HG03039 (cell line): Measurements from ENCODE around the gene IDI2.
"Not testable (repeated sequence)": the region's sequence is repeated elsewhere in the genome, so short reads cannot be mapped to it uniquely, and the experiment has no call there.

ENCODE experiments used
- ATAC-seq: cut with Tn5 transposase; IDR thresholded peaks from one replicate; pipeline ENCODE4 v1.9.1; 2021; ENCODE audit warnings: mild to moderate bottlenecking, moderate library complexity; ENCODE audit not compliant: unreplicated experiment

IDI2 gene

GRCh38 chr10:1025683-1026082 lies at the start of gene IDI2:
IDI2 (minus strand) TSS chr10:1025859; CDS start chr10:1024723, 1,136 bp downstream.
- no peak for ATAC-seq

GRCh38 chr10:1074748-1075308 lies 49.2 kb upstream of the IDI2 start:
- no peak for ATAC-seq

GRCh38 chr10:1074052-1074747 lies 48.5 kb upstream of the IDI2 start:
- no peak for ATAC-seq

- no peak for ATAC-seq
Observed at GRCh38 chr10:1070919-1071318, 45.3 kb upstream of the IDI2 start.

GRCh38 chr10:1068380-1069361 lies 43.0 kb upstream of the IDI2 start:
- ATAC-seq: no peak

- not testable (repeated sequence) for ATAC-seq
Observed at GRCh38 chr10:1066734-1067133, 41.1 kb upstream of the IDI2 start.

- no peak for ATAC-seq
Observed at GRCh38 chr10:1064964-1065247, 39.2 kb upstream of the IDI2 start.

GRCh38 chr10:1063232-1063865 lies 37.7 kb upstream of the IDI2 start:
- ATAC-seq: no peak

- ATAC-seq: no peak
Observed at GRCh38 chr10:1061930-1062774, 36.5 kb upstream of the IDI2 start.

- no peak for ATAC-seq
Observed at GRCh38 chr10:1059902-1060301, 34.2 kb upstream of the IDI2 start.

- no peak for ATAC-seq
Observed at GRCh38 chr10:1058017-1058416, 32.4 kb upstream of the IDI2 start.

GRCh38 chr10:1057106-1057657 lies 31.5 kb upstream of the IDI2 start:
- peak; percentile 7 for ATAC-seq

- ATAC-seq: peak; percentile 89
Observed at GRCh38 chr10:1056326-1057105, 30.9 kb upstream of the IDI2 start, which contains the start of gene WDR37. WDR37 (plus strand) TSS chr10:1056385; CDS start chr10:1072156, 15,771 bp downstream.

- ATAC-seq: no peak
Observed at GRCh38 chr10:1054684-1055083, 29.0 kb upstream of the IDI2 start.

- ATAC-seq: no peak
Observed at GRCh38 chr10:1050554-1050953, 24.9 kb upstream of the IDI2 start.

- no peak for ATAC-seq
Observed at GRCh38 chr10:1050145-1050544, 24.5 kb upstream of the IDI2 start.

- no peak for ATAC-seq
Observed at GRCh38 chr10:1049425-1049958, 23.8 kb upstream of the IDI2 start.

GRCh38 chr10:1048732-1049424 lies 23.2 kb upstream of the IDI2 start, which contains the start of gene IDI1:
IDI1 (minus strand) TSS chr10:1049119; CDS start chr10:1049003, 116 bp downstream.
- peak; percentile 75 for ATAC-seq
